ENCODE results near the gene CAMKMT.

The CAMKMT gene

DNA sequence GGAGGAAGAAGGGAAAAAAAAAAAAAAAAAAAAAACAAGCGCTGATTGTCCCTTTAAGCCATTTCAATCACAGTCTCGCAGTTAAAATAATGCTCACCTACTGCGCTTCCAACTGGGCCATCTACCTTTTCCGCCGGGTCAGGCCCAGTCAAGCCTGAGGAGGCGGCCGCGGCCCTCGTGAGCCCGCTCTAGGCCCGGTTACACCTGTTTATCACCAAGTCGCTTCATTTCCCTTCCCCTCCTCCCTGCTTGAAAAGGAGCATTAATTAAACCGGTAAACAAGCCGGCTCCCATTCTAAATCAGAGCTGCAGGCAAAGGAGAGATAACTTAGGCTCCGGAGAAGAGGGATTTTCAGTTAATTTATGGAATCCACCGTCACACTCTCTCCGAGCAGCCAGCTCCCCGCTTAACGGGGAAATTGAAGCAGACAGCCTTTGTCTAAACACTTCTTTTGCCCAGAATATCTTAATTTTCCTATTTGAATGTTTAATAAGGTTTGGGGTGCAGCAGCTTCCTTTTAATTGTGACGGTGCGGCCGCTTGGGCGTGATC, 439.6 kb downstream of the CAMKMT start:
- Histone ChIP-seq H3K27ac (no peak overlapping the region), H3K4me3 (ENCODE audit: low read depth, low read length) (no peak overlapping the region), H3K27me3 (replicated peaks) (peaks cover 81% of the 10 kb centered on the region), H3K36me3 (replicated peaks) (no peaks in the 10 kb centered on the region)
- in situ Hi-C loops (cut with HindIII; ENCODE audit: low pct_ligation_motif_present, low sequenced_read_pairs) = no loop called here
- no peak for DNase-seq
- TF ChIP-seq, protein P1, sequence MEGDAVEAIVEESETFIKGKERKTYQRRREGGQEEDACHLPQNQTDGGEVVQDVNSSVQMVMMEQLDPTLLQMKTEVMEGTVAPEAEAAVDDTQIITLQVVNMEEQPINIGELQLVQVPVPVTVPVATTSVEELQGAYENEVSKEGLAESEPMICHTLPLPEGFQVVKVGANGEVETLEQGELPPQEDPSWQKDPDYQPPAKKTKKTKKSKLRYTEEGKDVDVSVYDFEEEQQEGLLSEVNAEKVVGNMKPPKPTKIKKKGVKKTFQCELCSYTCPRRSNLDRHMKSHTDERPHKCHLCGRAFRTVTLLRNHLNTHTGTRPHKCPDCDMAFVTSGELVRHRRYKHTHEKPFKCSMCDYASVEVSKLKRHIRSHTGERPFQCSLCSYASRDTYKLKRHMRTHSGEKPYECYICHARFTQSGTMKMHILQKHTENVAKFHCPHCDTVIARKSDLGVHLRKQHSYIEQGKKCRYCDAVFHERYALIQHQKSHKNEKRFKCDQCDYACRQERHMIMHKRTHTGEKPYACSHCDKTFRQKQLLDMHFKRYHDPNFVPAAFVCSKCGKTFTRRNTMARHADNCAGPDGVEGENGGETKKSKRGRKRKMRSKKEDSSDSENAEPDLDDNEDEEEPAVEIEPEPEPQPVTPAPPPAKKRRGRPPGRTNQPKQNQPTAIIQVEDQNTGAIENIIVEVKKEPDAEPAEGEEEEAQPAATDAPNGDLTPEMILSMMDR (IDR thresholded peaks at IDR 0.05; ENCODE audit: low read depth, low read length, missing control alignments) = no peak

DNA sequence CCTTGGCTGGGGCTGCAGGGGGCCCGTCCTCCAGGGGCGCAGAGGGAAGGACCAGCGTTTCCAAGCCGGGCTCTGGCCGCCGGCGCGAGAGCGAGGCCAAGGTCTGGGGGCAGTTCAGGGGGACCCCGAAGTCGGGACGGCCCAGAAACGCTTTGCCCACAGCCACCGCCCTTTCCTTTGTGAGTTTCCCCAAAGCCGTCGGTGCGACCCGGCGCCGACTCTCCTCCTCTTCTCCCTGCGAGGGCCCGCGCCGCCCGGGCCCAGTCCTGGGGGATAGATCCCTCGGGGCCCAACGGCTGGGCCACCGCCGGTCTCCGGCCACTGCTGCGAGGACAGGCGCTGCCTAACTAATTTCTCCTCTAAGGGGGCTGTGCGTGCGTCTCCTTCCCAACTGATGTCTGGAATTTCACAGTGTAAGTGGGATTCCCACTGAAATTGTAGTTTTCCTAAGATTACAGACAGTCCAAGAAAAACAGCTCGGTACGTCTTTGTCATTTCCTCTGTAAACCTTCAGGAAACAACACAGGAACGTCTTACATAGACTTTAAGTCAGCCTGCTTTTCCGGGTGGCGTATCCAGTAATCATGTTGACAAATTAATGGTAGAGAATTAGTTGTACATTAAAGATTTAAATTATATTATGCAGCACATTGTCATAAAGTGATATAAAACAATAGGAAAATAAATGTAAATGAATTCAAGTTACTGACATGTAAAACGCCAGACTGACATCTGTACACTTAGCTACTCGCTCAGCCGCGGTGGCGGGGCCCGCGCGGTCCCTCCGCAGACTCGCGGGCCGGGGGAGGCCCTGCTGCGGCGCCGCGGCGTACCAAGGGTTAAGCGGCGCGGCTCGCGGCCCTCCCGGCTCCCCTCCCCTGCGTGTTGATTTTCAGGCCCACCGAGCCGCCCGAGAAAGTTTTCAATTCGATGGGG, 440.4 kb downstream of the CAMKMT start:
- no peak overlapping the region for H3K4me3 ChIP-seq (ENCODE audit: low read depth, low read length)
- no peak overlapping the region for H3K27ac ChIP-seq
- in situ Hi-C loops (cut with HindIII; ENCODE audit: low pct_ligation_motif_present, low sequenced_read_pairs) = no loop called here
- no peak for DNase-seq
- no peaks in the 10 kb centered on the region for H3K36me3 ChIP-seq (replicated peaks)
- peaks cover 87% of the 10 kb centered on the region for H3K27me3 ChIP-seq (replicated peaks)
- TF ChIP-seq, protein P1 (IDR thresholded peaks at IDR 0.05; ENCODE audit: low read depth, low read length, missing control alignments) = no peak

DNA sequence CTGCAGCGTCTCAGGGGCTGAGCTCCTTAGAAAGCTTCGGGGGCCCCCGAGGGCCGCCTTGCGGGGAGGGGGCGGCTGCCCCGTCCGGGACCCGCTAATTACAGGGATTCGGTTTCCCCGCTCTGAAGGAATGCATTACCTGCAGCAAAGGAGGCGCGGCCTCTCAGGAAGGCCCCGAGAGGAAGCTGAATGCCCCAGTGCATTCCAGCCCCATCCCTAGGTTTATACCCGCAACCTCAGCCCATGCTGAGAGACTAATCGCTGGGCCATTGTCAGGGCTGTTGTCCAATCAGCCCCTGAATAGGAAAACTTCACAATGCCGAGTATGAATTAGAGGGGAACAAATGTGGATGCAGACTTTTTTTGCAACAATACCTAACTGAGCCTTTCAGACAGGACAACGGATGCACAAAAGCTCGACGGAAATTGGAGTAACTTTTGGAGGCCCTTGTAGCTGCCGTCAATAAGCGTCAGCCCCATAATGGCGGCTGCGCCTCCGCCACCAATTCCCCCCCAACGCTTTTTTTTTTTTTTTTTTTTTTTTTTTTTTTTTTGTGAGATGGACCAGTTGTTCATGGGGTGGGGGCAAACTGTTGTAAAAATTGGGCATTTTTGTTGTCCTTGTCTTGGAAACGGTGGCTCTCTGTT, 441.2 kb downstream of the CAMKMT start:
- TF ChIP-seq, protein P1 (IDR thresholded peaks at IDR 0.05; ENCODE audit: low read depth, low read length, missing control alignments) = no peak
- no peak for DNase-seq
- Histone ChIP-seq H3K27me3 (replicated peaks) (peaks cover 88% of the 10 kb centered on the region), H3K27ac (no peak overlapping the region), H3K36me3 (replicated peaks) (no peaks in the 10 kb centered on the region), H3K4me3 (ENCODE audit: low read depth, low read length) (no peak overlapping the region)
- in situ Hi-C loops (cut with HindIII; ENCODE audit: low pct_ligation_motif_present, low sequenced_read_pairs) = no loop called here

DNA sequence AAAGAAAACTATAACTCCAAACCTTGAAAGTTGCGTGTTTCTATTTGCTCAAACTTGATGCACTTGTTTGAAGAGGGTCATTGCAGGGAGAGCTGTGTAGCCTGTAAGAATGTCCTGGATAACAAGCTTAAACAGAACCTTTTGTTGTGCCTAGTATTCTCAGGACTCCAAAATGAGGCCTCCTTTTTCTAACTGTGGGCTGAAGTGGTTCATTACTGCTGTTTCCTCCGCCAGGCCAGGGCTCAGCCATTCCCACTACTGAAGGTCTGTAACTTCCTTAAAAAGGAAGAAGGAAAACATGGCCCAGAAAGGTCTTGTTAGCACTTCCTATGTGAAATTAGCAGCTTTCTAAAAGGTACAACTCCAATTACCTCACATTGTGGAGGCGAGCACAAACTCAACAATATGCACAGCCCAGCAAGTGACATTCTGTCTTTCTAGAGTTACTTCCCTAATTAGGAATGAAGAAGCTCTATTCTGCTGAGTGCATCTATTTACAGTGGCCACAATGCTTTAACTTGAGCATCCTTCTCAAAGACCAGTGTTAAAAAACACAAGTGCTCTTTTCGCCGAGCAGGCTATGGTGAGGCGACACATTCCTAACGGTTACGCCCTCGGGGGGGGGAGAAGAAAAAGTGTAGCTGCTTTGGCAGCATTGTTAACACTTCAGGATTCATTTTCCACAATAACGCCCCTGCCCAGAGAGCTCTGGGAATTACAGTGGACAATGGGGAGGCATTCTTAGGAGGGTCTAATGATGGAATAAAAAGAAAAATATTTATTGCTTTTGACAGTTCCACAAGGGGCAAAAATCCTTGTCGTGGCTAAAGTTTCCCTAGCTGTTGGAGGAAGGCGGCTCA, 442.9 kb downstream of the CAMKMT start:
- in situ Hi-C loops (cut with HindIII; ENCODE audit: low pct_ligation_motif_present, low sequenced_read_pairs) = no loop called here
- no peak for DNase-seq

More for the DNA sequence above, 442.9 kb downstream of the CAMKMT start:
- H3K36me3 ChIP-seq (replicated peaks) = no peaks in the 10 kb centered on the region
- H3K4me3 ChIP-seq (ENCODE audit: low read depth, low read length) = no peak overlapping the region
- H3K27ac ChIP-seq = no peak overlapping the region
- H3K27me3 ChIP-seq (replicated peaks) = peaks cover 93% of the 10 kb centered on the region
- TF ChIP-seq, protein P1 (IDR thresholded peaks at IDR 0.05; ENCODE audit: low read depth, low read length, missing control alignments) = no peak

Measured in brain microvascular endothelial cell (primary cell).